Activated T-cell treated with anti-CD3 and anti-CD28 coated beads for 1 hour (primary cell): Measurements from ENCODE around the gene SLC6A19.

Experiments used
- DNase-seq: peaks from one replicate; pipeline ENCODE4 v3.0.0-alpha.2; 2020; ENCODE audit warnings: low read depth

SLC6A19 gene

GRCh38 chr5:1209896-1210776 is 8.7 kb downstream of the SLC6A19 start:
- no peak for DNase-seq

GRCh38 chr5:1210832-1211251 is 9.4 kb downstream of the SLC6A19 start:
- no peak for DNase-seq

GRCh38 chr5:1211701-1212100 is 10.3 kb downstream of the SLC6A19 start:
- no peak for DNase-seq

- DNase-seq: no peak
Measured at GRCh38 chr5:1212271-1212670, 10.9 kb downstream of the SLC6A19 start.

- DNase-seq: no peak
Measured at GRCh38 chr5:1212881-1213280, 11.5 kb downstream of the SLC6A19 start.

- no peak for DNase-seq
Measured at GRCh38 chr5:1213508-1214162, 12.2 kb downstream of the SLC6A19 start.

- no peak for DNase-seq
Measured at GRCh38 chr5:1214163-1214935, 13.0 kb downstream of the SLC6A19 start.

- DNase-seq: no peak
Measured at GRCh38 chr5:1214936-1215220, 13.5 kb downstream of the SLC6A19 start.

- no peak for DNase-seq
Measured at GRCh38 chr5:1215320-1216096, 14.1 kb downstream of the SLC6A19 start.

- DNase-seq: no peak
Measured at GRCh38 chr5:1216211-1216917, 15.0 kb downstream of the SLC6A19 start.

GRCh38 chr5:1216918-1217295 is 15.5 kb downstream of the SLC6A19 start:
- DNase-seq: no peak

- no peak for DNase-seq
Measured at GRCh38 chr5:1217596-1218206, 16.3 kb downstream of the SLC6A19 start.

- no peak for DNase-seq
Measured at GRCh38 chr5:1218351-1219080, 17.1 kb downstream of the SLC6A19 start.

GRCh38 chr5:1219098-1219767 is 17.8 kb downstream of the SLC6A19 start:
- no peak for DNase-seq

GRCh38 chr5:1219768-1220100 is 18.3 kb downstream of the SLC6A19 start:
- no peak for DNase-seq

GRCh38 chr5:1220351-1220750 is 19.0 kb downstream of the SLC6A19 start:
- DNase-seq: no peak

GRCh38 chr5:1220831-1221230 is 19.4 kb downstream of the SLC6A19 start:
- DNase-seq: no peak

GRCh38 chr5:1221721-1222120 is 20.3 kb downstream of the SLC6A19 start:
- DNase-seq: no peak

GRCh38 chr5:1222147-1222546 is 20.8 kb downstream of the SLC6A19 start:
- no peak for DNase-seq
